Kidney epithelial cell (primary cell): ENCODE data around the gene FREM2. TPM values are rescaled to one million over a fixed set of nuclear protein-coding genes. Genes with fewer than 3 reads are reported as not detected.

Experiments used
- DNase-seq: peaks from one replicate; pipeline ENCODE4 v3.0.0-alpha.2; 2010; ENCODE audit warnings: low read depth
- H3K27me3 ChIP-seq: 2 replicates; pipeline ENCODE4 v1.6.0; 2011; ENCODE audit warnings: low read length; ENCODE audit not compliant: control insufficient read depth, insufficient read depth
- H3K36me3 ChIP-seq: 2 replicates; pipeline ENCODE4 v1.5.1; 2011; ENCODE audit warnings: low read length; ENCODE audit not compliant: control insufficient read depth, insufficient read depth
- H3K4me3 ChIP-seq: 2 replicates; pipeline ENCODE4 v1.5.1; 2011; ENCODE audit warnings: low read depth, mild to moderate bottlenecking, control low read depth, low read length
- total RNA-seq: library from RNA; depleted of rRNA; stranded (reverse); fragments of >200 nt; gene quantifications from 2 replicates; pipeline ENCODE4 v1.2.3, GENCODE V29; 2015
- TF ChIP-seq, protein P1 (sequence below): IDR thresholded peaks from 2 replicates; pipeline ENCODE4 v1.5.1; 2011; ENCODE audit warnings: mild to moderate bottlenecking, moderate library complexity, low read length, control low read depth, inconsistent platforms; ENCODE audit not compliant: insufficient read depth, poor library complexity, severe bottlenecking

Gene FREM2
- total RNA-seq, 1 donor from 2014 or later: 1.0 TPM

DNA sequence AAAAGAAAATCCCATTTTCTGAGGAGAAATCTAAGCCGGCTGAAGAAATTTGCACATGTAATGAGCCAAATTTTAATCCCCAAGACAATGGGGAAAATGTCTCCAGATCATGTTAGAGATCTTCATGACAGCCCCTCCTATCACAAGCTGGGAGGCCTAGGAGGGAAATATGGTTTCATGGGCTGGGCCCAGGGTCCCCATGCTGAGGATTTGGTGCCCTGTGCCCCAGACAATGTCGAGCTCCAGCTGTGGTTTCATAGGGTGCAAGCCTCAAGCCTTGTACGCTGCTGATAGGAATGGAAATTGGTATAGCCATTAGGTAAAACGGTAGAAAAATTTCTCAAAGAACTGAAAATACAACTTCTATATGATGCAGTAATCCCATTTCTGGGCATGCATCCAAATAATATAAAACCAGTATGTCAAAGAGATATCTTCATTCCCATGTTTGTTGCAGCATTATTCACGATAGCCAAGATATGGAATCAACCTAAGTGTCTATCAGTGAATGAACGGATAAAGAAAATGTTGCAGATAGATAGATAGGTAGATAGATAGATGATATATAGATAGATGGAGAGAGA is 19.3 kb upstream of the FREM2 start:
- TF ChIP-seq, protein P1, sequence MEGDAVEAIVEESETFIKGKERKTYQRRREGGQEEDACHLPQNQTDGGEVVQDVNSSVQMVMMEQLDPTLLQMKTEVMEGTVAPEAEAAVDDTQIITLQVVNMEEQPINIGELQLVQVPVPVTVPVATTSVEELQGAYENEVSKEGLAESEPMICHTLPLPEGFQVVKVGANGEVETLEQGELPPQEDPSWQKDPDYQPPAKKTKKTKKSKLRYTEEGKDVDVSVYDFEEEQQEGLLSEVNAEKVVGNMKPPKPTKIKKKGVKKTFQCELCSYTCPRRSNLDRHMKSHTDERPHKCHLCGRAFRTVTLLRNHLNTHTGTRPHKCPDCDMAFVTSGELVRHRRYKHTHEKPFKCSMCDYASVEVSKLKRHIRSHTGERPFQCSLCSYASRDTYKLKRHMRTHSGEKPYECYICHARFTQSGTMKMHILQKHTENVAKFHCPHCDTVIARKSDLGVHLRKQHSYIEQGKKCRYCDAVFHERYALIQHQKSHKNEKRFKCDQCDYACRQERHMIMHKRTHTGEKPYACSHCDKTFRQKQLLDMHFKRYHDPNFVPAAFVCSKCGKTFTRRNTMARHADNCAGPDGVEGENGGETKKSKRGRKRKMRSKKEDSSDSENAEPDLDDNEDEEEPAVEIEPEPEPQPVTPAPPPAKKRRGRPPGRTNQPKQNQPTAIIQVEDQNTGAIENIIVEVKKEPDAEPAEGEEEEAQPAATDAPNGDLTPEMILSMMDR: no peak
- Histone ChIP-seq H3K27me3 (no peaks in the 10 kb centered on the region), H3K36me3 (no peaks in the 10 kb centered on the region), H3K4me3 (no peak overlapping the region)
- DNase-seq: no peak

- H3K36me3 ChIP-seq: no peaks in the 10 kb centered on the region
- TF ChIP-seq, protein P1: no peak
- no peaks in the 10 kb centered on the region for H3K27me3 ChIP-seq
- no peak overlapping the region for H3K4me3 ChIP-seq
- DNase-seq: no peak
These were observed 17.5 kb upstream of the FREM2 start for GRCh38 chr13:38669234-38669964.

DNA sequence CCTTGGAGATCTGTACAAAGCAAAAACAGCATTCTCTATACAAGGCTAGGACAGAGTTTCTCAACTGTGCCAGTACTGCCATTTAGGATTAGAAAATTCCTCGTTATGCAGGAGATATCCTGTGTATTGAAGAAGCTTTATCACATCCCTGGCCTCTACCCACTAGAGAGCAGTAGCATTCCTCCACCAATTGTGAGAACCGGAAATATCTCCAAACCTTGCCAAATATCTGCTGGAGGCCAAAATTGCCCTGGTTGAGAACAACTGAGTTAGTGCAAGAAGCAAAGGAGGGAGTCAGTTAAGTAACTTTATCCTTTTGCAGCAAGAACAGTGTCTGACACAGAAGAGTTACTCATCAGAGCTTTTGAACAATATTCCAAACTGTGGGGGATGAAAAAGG is 16.2 kb upstream of the FREM2 start:
- Histone ChIP-seq H3K27me3 (no peaks in the 10 kb centered on the region), H3K4me3 (no peak overlapping the region), H3K36me3 (no peaks in the 10 kb centered on the region)
- TF ChIP-seq, protein P1: no peak
- no peak for DNase-seq

- TF ChIP-seq, protein P1: no peak
- Histone ChIP-seq H3K36me3 (no peaks in the 10 kb centered on the region), H3K4me3 (no peak overlapping the region), H3K27me3 (no peaks in the 10 kb centered on the region)
- DNase-seq: no peak
These were observed 14.9 kb upstream of the FREM2 start for GRCh38 chr13:38671980-38672379.

DNA sequence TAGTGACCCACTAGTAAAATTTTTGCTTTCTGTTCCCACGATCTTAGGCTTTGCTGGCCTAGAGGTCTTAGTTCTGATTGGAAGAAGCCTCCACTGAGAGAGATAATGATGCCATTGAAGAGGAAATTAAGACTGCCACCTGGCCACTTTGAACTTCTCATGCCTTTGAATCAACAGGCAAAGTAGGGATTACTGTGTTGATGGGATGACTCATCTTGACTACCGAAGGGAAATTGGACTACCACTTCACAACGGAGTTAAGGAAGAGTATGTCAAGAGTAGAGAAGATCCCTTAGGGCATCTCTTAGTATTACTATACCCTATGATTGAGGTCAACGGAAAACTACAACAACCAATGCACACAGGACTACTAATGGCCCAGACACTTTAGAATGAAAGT is 12.7 kb upstream of the FREM2 start:
- DNase-seq: no peak
- TF ChIP-seq, protein P1: no peak
- Histone ChIP-seq H3K27me3 (no peaks in the 10 kb centered on the region), H3K36me3 (no peaks in the 10 kb centered on the region), H3K4me3 (no peak overlapping the region)
